ENCODE results near the gene BTBD16.

- no peak for TF ChIP-seq CTCF (IDR thresholded peaks at IDR 0.05)
- no peak for TF ChIP-seq POLR2A (IDR thresholded peaks at IDR 0.05)
- no peak for TF ChIP-seq POLR2AphosphoS5 (IDR thresholded peaks at IDR 0.05)
- no peak for TF ChIP-seq EP300 (IDR thresholded peaks at IDR 0.05)
These were observed 92.8 kb downstream of the BTBD16 start for GRCh38 chr10:122363722-122364463.

Data from stomach (tissue), 4 donors.